RWPE2 (cell line): ENCODE measurements around the gene ZFYVE21.

Experiments
- ATAC-seq: fragments of 200-7000 bp; cut with Tn5 transposase; 3 replicates; pipeline ENCODE4 v1.9.1; 2021; ENCODE audit warnings: low read depth
- DNase-seq: peaks from one replicate; pipeline ENCODE4 v3.0.0-alpha.2; 2020; ENCODE audit warnings: low spot score
- H3K27ac ChIP-seq: fragments of 450-650 bp; 2 replicates; pipeline ENCODE4 v1.5.1; 2017; ENCODE audit warnings: mild to moderate bottlenecking; ENCODE audit not compliant: poor library complexity, severe bottlenecking
- H3K27me3 ChIP-seq: fragments of 250-450 bp; sonication (Bioruptor Pico); 2 replicates; pipeline ENCODE4 v1.5.1; 2021; ENCODE audit warnings: mild to moderate bottlenecking, moderate library complexity; ENCODE audit not compliant: insufficient read depth, poor library complexity, severe bottlenecking
- H3K36me3 ChIP-seq: fragments of 250-450 bp; sonication (Bioruptor Pico); 2 replicates; pipeline ENCODE4 v1.5.1; 2020; ENCODE audit warnings: low read depth, mild to moderate bottlenecking, moderate library complexity
- H3K4me1 ChIP-seq: fragments of 250-450 bp; sonication (Bioruptor Pico); 2 replicates; pipeline ENCODE4 v1.5.1; 2021; ENCODE audit warnings: mild to moderate bottlenecking, moderate library complexity; ENCODE audit not compliant: insufficient read depth, poor library complexity, severe bottlenecking
- H3K4me3 ChIP-seq: fragments of 250-450 bp; sonication (Bioruptor Pico); 2 replicates; pipeline ENCODE4 v1.5.1; 2021; ENCODE audit warnings: mild to moderate bottlenecking, moderate library complexity; ENCODE audit not compliant: severe bottlenecking
- H3K9me3 ChIP-seq: fragments of 250-450 bp; sonication (Bioruptor Pico); 2 replicates; pipeline ENCODE4 v1.5.1; 2021; ENCODE audit warnings: mild to moderate bottlenecking, moderate library complexity; ENCODE audit not compliant: severe bottlenecking
- CTCF ChIP-seq: fragments of 450-650 bp; IDR thresholded peaks from one replicate; pipeline ENCODE4 v1.5.1; 2017; ENCODE audit warnings: mild to moderate bottlenecking, moderate library complexity; ENCODE audit not compliant: poor library complexity, severe bottlenecking

ZFYVE21 gene

GRCh38 chr14:103731481-103731880, 15.9 kb downstream of the ZFYVE21 start:
- DNase-seq (no peak), ATAC-seq (no peak)
- no peak overlapping the region for H3K4me3 ChIP-seq
- H3K27me3 ChIP-seq, result no peaks in the 10 kb centered on the region
- no peak overlapping the region for H3K27ac ChIP-seq
- H3K36me3 ChIP-seq, result peaks cover 69% of the 10 kb centered on the region
- no peak for TF ChIP-seq CTCF
- H3K4me1 ChIP-seq, result no peaks in the 10 kb centered on the region
- no peaks in the 10 kb centered on the region for H3K9me3 ChIP-seq

- no peak overlapping the region for H3K27ac ChIP-seq
- no peak for DNase-seq
- no peak for TF ChIP-seq CTCF
- H3K36me3 ChIP-seq, result peaks cover 70% of the 10 kb centered on the region
- H3K27me3 ChIP-seq, result no peaks in the 10 kb centered on the region
- no peak overlapping the region for H3K4me3 ChIP-seq
- H3K4me1 ChIP-seq, result no peaks in the 10 kb centered on the region
- no peaks in the 10 kb centered on the region for H3K9me3 ChIP-seq
- ATAC-seq, result no peak
These were observed 16.6 kb downstream of the ZFYVE21 start for GRCh38 chr14:103731916-103732867.

- no peak for TF ChIP-seq CTCF
- no peaks in the 10 kb centered on the region for H3K27me3 ChIP-seq
- no peaks in the 10 kb centered on the region for H3K9me3 ChIP-seq
- H3K27ac ChIP-seq, result no peak overlapping the region
- peaks cover 66% of the 10 kb centered on the region for H3K36me3 ChIP-seq
- no peaks in the 10 kb centered on the region for H3K4me1 ChIP-seq
- ATAC-seq (no peak), DNase-seq (no peak)
- H3K4me3 ChIP-seq, result no peak overlapping the region
These were observed 17.4 kb downstream of the ZFYVE21 start for GRCh38 chr14:103732868-103733620.

- DNase-seq (no peak), ATAC-seq (peak; percentile 46; the same call in 2 of the 3 replicates)
- Histone ChIP-seq H3K4me1 (no peaks in the 10 kb centered on the region), H3K9me3 (no peaks in the 10 kb centered on the region), H3K27me3 (no peaks in the 10 kb centered on the region), H3K36me3 (peaks cover 66% of the 10 kb centered on the region), H3K4me3 (no peak overlapping the region), H3K27ac (no peak overlapping the region)
- no peak for TF ChIP-seq CTCF
These were observed 18.0 kb downstream of the ZFYVE21 start for GRCh38 chr14:103733651-103734050.
